Body of pancreas (tissue), 4 donors: ENCODE measurements around the gene MAP3K4. TPM values are rescaled to one million over a fixed set of nuclear protein-coding genes. Genes with fewer than 3 reads are reported as not detected.

Experiments used
- ATAC-seq: fragments of 150-250 bp; one replicate; pipeline ENCODE4 v1.9.1; 2016
- DNase-seq, 4 donors: peaks; one replicate each; pipeline ENCODE4 v3.0.0-alpha.2; 2019
- H3K27ac ChIP-seq, 4 donors: fragments of 200-600 bp; sonication (generic); 1 replicate in 3 of 4; 2 replicates in 1 of 4; pipeline versions ENCODE4 v1.5.1 to v1.6.1; 2016 to 2019; ENCODE audit warnings: mild to moderate bottlenecking in 1 of 4, mixed read lengths in 1 of 4, moderate library complexity in 1 of 4
- H3K27me3 ChIP-seq, 2 donors: fragments of 200-600 bp; sonication (generic); one replicate each; pipeline ENCODE4 v1.6.0; 2016; ENCODE audit warnings: mild to moderate bottlenecking in 1 of 2
- H3K36me3 ChIP-seq, 2 donors: fragments of 200-600 bp; sonication (generic); replicated peaks in 1 of 2; 2 replicates each; pipeline ENCODE4 v1.5.1; 2016; ENCODE audit warnings: low read depth in 2 of 2; ENCODE audit not compliant: insufficient read depth in 1 of 2
- H3K4me1 ChIP-seq: fragments of 200-600 bp; sonication (generic); one replicate; pipeline ENCODE4 v1.6.0; 2016
- H3K4me3 ChIP-seq, 2 donors: fragments of 200-600 bp; sonication (generic); 1 replicate in 1 of 2; 2 replicates in 1 of 2; pipeline ENCODE4 v1.5.1; 2016 to 2019
- H3K9me3 ChIP-seq, 3 donors: fragments of 200-600 bp; sonication (generic); 1 replicate in 2 of 3; 2 replicates in 1 of 3; pipeline ENCODE4 v1.5.1; 2016
- POLR2A ChIP-seq, 3 donors: fragments of 450-650 bp; IDR thresholded peaks; one replicate each; pipeline ENCODE4 v1.6.1; 2016; ENCODE audit warnings: antibody characterized with exemption in 3 of 3, mild to moderate bottlenecking in 2 of 3
- WGBS, 2 donors: methylation state at CpG; one replicate each; pipeline ENCODE4 v1.1.5; 2017; 5-methylcytosine and 5-hydroxymethylcytosine counted together
- intact Hi-C: fragments of 100-400 bp; cut with DNase I; formaldehyde crosslinking; loops from one replicate; pipeline ENCODE4 v1.15.1; 2023
- total RNA-seq, 2 donors: library from RNA; depleted of rRNA; stranded (reverse); fragments of >200 nt; gene quantifications; one replicate each; pipeline ENCODE4 v1.1.0, GENCODE V29; 2016
- TF ChIP-seq, protein P1 (sequence below), 7 experiments: fragments of 450-650 bp in 4 of 7; fragments of 200-600 bp in 3 of 7; sonication (generic) in 3 of 7; IDR thresholded peaks; one replicate each; pipeline ENCODE4 v1.5.1; 2016 to 2019; ENCODE audit warnings: antibody characterized with exemption in 7 of 7

Gene MAP3K4
- total RNA-seq, 2 donors from 2014 or later, result 20.1 to 31.4 TPM

DNA sequence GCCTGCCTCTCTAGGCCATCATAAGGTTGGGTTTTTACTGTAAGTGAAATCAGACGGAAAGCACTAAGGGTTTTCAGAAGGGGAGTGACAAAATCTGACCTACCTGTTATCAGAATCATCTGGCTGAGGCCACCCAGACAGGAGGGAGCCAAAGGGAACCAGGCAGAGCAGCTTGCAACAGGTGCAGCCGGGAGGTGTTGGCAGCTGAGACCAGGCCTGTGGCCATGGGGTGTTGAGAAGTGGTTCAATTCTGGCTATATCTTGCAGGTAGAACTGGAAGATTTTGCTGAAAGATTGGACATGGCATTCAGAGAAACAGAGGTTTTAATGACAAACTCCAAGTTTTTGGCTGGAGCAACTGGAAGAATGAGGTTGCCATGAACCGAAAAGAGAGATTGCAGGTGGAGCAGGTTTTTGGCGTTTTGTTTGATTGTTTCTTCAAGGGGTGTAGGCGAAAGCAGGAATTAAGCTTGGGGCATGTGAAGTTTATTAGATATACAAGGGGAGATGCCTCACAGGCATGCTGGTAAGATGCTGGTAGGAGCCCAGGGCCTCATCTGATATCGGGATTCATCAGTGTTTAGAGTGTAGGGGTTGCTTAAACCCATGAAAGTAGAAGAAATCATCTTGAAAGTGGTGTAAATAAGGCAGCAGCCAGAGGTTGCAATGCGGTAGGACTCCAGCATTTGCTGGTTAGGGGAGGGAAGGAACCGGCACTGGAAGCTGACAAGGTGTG, 35.1 kb upstream of the MAP3K4 start:
- intact Hi-C loops, result no loop called here
- no peak for ATAC-seq
- no peak overlapping the region for H3K4me3 ChIP-seq
- DNase-seq, result no peak
- H3K27me3 ChIP-seq, result no peaks in the 10 kb centered on the region
- 85 to 91% methylated on average over 8 of the region's 8 CpGs for WGBS, 2 donors
- no peaks in the 10 kb centered on the region for H3K36me3 ChIP-seq
- peaks cover 19% of the 10 kb centered on the region for H3K4me1 ChIP-seq
- H3K27ac ChIP-seq, result no peak overlapping the region
- no peaks in the 10 kb centered on the region for H3K9me3 ChIP-seq
- TF ChIP-seq POLR2A (IDR thresholded peaks at IDR 0.05), result no peak
- TF ChIP-seq, protein P1, sequence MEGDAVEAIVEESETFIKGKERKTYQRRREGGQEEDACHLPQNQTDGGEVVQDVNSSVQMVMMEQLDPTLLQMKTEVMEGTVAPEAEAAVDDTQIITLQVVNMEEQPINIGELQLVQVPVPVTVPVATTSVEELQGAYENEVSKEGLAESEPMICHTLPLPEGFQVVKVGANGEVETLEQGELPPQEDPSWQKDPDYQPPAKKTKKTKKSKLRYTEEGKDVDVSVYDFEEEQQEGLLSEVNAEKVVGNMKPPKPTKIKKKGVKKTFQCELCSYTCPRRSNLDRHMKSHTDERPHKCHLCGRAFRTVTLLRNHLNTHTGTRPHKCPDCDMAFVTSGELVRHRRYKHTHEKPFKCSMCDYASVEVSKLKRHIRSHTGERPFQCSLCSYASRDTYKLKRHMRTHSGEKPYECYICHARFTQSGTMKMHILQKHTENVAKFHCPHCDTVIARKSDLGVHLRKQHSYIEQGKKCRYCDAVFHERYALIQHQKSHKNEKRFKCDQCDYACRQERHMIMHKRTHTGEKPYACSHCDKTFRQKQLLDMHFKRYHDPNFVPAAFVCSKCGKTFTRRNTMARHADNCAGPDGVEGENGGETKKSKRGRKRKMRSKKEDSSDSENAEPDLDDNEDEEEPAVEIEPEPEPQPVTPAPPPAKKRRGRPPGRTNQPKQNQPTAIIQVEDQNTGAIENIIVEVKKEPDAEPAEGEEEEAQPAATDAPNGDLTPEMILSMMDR (IDR thresholded peaks at IDR 0.05), result no peak

DNA sequence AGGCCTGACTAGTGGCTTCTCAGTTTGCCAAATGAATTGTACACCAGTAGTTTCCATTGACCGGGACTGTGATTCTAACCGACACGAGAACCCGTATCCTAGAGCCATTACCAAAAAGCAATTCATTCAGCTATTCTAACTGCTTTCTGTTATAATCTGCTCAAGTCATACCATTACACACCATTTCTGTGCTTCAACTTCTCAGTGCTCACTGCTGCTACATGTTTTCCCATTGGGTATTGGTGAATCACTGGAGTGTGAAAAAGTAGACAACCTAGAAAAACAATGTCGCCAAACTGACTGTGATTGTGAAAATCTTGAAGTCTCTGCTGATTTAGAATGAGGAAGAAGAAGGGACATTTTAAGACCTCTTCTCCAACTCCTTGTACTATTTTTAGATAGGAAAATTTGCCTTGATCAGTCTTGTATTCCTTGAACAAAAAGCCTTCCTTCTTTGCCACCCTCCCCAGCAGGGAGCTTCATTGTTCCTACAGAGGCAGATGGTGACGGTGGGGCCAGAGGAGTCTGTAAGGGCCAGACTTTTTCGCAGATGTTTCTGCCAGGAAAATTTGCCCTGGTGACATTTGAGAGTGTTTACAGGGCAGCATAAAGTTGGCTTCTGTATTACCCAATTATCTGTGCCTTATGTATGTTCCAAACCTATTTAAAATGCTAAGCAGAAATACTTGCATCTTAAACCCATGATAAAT, 31.7 kb upstream of the MAP3K4 start:
- WGBS, 2 donors, result 76 to 80% methylated on average over 7 of the region's 7 CpGs
- Histone ChIP-seq H3K9me3 (no peaks in the 10 kb centered on the region), H3K4me3 (no peak overlapping the region), H3K4me1 (peaks cover 19% of the 10 kb centered on the region), H3K36me3 (no peaks in the 10 kb centered on the region), H3K27me3 (no peaks in the 10 kb centered on the region), H3K27ac (peak overlapping the region; percentile 33 to 65 (median 58))
- DNase-seq (no peak), ATAC-seq (no peak)
- intact Hi-C loops, result no loop called here
- TF ChIP-seq, protein P1 (IDR thresholded peaks at IDR 0.05), result no peak
- no peak for TF ChIP-seq POLR2A (IDR thresholded peaks at IDR 0.05)

DNA sequence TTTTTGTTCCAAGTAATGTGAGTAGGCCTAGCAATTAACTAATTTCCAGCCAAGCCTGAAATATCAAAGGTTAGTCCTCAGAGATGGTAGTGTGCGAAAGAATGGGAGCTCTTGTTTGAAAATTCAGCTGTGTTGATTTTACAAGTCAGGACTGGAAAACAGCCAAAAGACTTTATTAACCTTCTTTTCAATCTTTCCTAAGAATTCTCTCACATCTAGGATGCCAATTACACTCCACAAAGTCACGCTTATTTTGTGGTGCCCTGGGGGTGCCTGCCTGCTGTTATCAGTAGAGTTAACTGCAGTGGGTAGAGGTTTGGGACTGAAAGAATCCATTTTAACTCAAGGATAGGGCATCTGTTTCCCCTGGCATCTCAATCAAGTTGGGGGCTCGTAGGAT, 30.7 kb upstream of the MAP3K4 start:
- DNase-seq (peak in 1 of 4 donors; percentile 35), ATAC-seq (peak; percentile 73)
- H3K4me1 ChIP-seq, result peaks cover 19% of the 10 kb centered on the region
- WGBS, 2 donors, result 21 to 34% methylated on average over 3 of the region's 3 CpGs
- no peak for TF ChIP-seq POLR2A (IDR thresholded peaks at IDR 0.05)
- TF ChIP-seq, protein P1 (IDR thresholded peaks at IDR 0.05), result no peak
- no peaks in the 10 kb centered on the region for H3K27me3 ChIP-seq
- no peak overlapping the region for H3K4me3 ChIP-seq
- H3K36me3 ChIP-seq, result no peaks in the 10 kb centered on the region
- no peaks in the 10 kb centered on the region for H3K9me3 ChIP-seq
- intact Hi-C loops, result no loop called here
- H3K27ac ChIP-seq, result peak overlapping the region; percentile 43 to 65 (median 58)

DNA sequence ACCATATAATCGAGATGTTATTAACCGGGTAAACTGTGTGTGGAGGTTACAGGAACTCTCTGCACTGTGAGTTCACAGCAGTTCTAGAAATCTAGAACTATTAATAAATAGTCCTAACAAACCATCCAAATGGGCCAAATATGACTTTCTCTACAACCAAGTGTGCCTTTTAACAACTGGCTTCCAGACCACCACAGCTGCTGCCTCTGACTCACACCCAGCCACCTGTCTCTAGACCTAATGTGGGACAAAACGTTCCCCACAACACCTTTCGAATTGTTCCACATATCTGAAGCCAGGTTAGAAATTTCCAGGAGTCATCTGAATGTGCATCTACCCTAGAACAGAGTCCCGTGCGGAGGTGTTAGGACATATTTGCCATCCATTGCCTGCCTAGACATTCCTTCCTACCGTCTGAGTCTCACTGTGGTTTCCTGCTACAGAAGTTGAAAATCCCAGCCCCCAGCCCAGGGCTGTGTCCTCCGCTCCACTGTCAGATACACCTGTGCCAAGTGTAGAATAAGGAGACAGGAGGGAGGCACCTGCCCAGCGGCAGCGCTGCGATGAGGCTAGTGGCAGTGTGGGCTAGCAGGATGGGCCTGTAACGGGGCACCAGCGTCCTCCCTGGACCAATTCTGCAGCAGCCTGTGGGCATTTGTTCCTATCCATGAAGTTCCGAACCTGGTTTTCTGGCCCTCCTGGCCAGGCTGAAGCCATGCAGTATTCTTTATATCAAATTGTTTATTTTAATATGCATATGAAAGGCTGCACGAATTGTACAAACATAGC, 28.5 kb upstream of the MAP3K4 start:
- H3K27me3 ChIP-seq, result no peaks in the 10 kb centered on the region
- no peak for DNase-seq
- peaks cover 19% of the 10 kb centered on the region for H3K4me1 ChIP-seq
- H3K27ac ChIP-seq, result no peak overlapping the region
- no peak overlapping the region for H3K4me3 ChIP-seq
- H3K36me3 ChIP-seq, result no peaks in the 10 kb centered on the region
- ATAC-seq, result no peak
- 89 to 91% methylated on average over 15 of the region's 15 CpGs for WGBS, 2 donors
- intact Hi-C loops, result no loop called here
- H3K9me3 ChIP-seq, result no peaks in the 10 kb centered on the region
- TF ChIP-seq, protein P1 (IDR thresholded peaks at IDR 0.05), result no peak
- no peak for TF ChIP-seq POLR2A (IDR thresholded peaks at IDR 0.05)
